22Rv1 (cell line): Measurements from ENCODE around the gene LCN15.

Experiments used
- H3K27ac ChIP-seq: fragments of 450-650 bp; 2 replicates; pipeline ENCODE4 v1.5.1; 2017
- CTCF ChIP-seq: fragments of 450-650 bp; IDR thresholded peaks from 2 replicates; pipeline ENCODE4 v1.5.1; 2017; ENCODE audit warnings: mild to moderate bottlenecking
- ZFX ChIP-seq: fragments of 450-650 bp; IDR thresholded peaks from 2 replicates; pipeline ENCODE4 v1.6.1; 2017; ENCODE audit warnings: antibody characterized with exemption, borderline replicate concordance

LCN15 gene

GRCh38 chr9:136776947-136777346, 12.6 kb upstream of the LCN15 start:
- no peak for TF ChIP-seq ZFX
- TF ChIP-seq CTCF, result no peak
- H3K27ac ChIP-seq, result no peak overlapping the region

GRCh38 chr9:136775191-136775590, 10.9 kb upstream of the LCN15 start:
- no peak for TF ChIP-seq ZFX
- TF ChIP-seq CTCF, result no peak
- no peak overlapping the region for H3K27ac ChIP-seq

GRCh38 chr9:136774416-136775045, 10.2 kb upstream of the LCN15 start:
- H3K27ac ChIP-seq, result no peak overlapping the region
- TF ChIP-seq ZFX (no peak), CTCF (no peak)

- TF ChIP-seq ZFX (no peak), CTCF (no peak)
- no peak overlapping the region for H3K27ac ChIP-seq
Measured at GRCh38 chr9:136773386-136774044, 9.2 kb upstream of the LCN15 start.

- no peak overlapping the region for H3K27ac ChIP-seq
- TF ChIP-seq ZFX, result no peak
- no peak for TF ChIP-seq CTCF
Measured at GRCh38 chr9:136771907-136772415, 7.6 kb upstream of the LCN15 start.

GRCh38 chr9:136769710-136770191, 5.4 kb upstream of the LCN15 start:
- H3K27ac ChIP-seq, result no peak overlapping the region
- TF ChIP-seq CTCF (peak; percentile 49), ZFX (no peak)
